ENCODE data around the gene MME.

The MME gene

GRCh38 chr3:155079746-155080487, at the start of gene MME:
MME (plus strand) TSS chr3:155080319; CDS start chr3:155084168, 3,849 bp downstream.
- DNase-seq (ENCODE audit: low read depth), result peak; percentile 43

- DNase-seq (ENCODE audit: low read depth), result no peak
These were observed 48.9 kb upstream of the MME start for GRCh38 chr3:155031186-155031585.

- no peak for DNase-seq (ENCODE audit: low read depth)
These were observed 47.2 kb upstream of the MME start for GRCh38 chr3:155032918-155033317.

- no peak for DNase-seq (ENCODE audit: low read depth)
These were observed 45.3 kb upstream of the MME start for GRCh38 chr3:155034786-155035185.

GRCh38 chr3:155035553-155035952, 44.6 kb upstream of the MME start:
- no peak for DNase-seq (ENCODE audit: low read depth)

GRCh38 chr3:155037508-155038202, 42.5 kb upstream of the MME start:
- DNase-seq (ENCODE audit: low read depth), result no peak

GRCh38 chr3:155038203-155038554, 41.9 kb upstream of the MME start:
- no peak for DNase-seq (ENCODE audit: low read depth)

GRCh38 chr3:155046935-155047334, 33.2 kb upstream of the MME start:
- no peak for DNase-seq (ENCODE audit: low read depth)

- DNase-seq (ENCODE audit: low read depth), result no peak
These were observed 32.4 kb upstream of the MME start for GRCh38 chr3:155047672-155048071.

- no peak for DNase-seq (ENCODE audit: low read depth)
These were observed 30.2 kb upstream of the MME start for GRCh38 chr3:155049959-155050358.

- no peak for DNase-seq (ENCODE audit: low read depth)
These were observed 27.6 kb upstream of the MME start for GRCh38 chr3:155052470-155052869.

GRCh38 chr3:155053756-155054155, 26.4 kb upstream of the MME start:
- no peak for DNase-seq (ENCODE audit: low read depth)

- DNase-seq (ENCODE audit: low read depth), result no peak
These were observed 15.2 kb upstream of the MME start for GRCh38 chr3:155064920-155065319.

GRCh38 chr3:155065537-155065936, 14.6 kb upstream of the MME start:
- DNase-seq (ENCODE audit: low read depth), result peak; percentile 86

- DNase-seq (ENCODE audit: low read depth), result no peak
These were observed 10.4 kb upstream of the MME start for GRCh38 chr3:155069729-155070128.

GRCh38 chr3:155070316-155070715, 9.8 kb upstream of the MME start:
- no peak for DNase-seq (ENCODE audit: low read depth)

- DNase-seq (ENCODE audit: low read depth), result peak; percentile 92
These were observed 9.2 kb upstream of the MME start for GRCh38 chr3:155070932-155071387.

- DNase-seq (ENCODE audit: low read depth), result no peak
These were observed 4.9 kb upstream of the MME start for GRCh38 chr3:155075200-155075599.

- no peak for DNase-seq (ENCODE audit: low read depth)
These were observed 3.2 kb upstream of the MME start for GRCh38 chr3:155076888-155077287.

- DNase-seq (ENCODE audit: low read depth), result no peak
These were observed 1.2 kb upstream of the MME start for GRCh38 chr3:155078711-155079467.

- DNase-seq (ENCODE audit: low read depth), result peak; percentile 34
These were observed 712 bp upstream of the MME start for GRCh38 chr3:155079468-155079745.

- DNase-seq (ENCODE audit: low read depth), result no peak
These were observed 573 bp downstream of the MME start for GRCh38 chr3:155080692-155081091.

GRCh38 chr3:155083313-155083905, 3.3 kb downstream of the MME start:
- DNase-seq (ENCODE audit: low read depth), result no peak
